Measurements from ENCODE around the gene TP63. TPM values are rescaled to one million over a fixed set of nuclear protein-coding genes. Genes with fewer than 3 reads are reported as not detected.

The TP63 gene
- total RNA-seq, 3 donors from 2014 or later (not counting 1 experiment from before 2014, with no cell fraction given) = 0.30 TPM; not detected in 2

- Mint-ChIP-seq H3K27me3 (ENCODE audit: low read depth in 2 of 2) (no peaks in the 10 kb centered on the region), H3K4me3 (no peak overlapping the region), H3K27ac (no peak overlapping the region), H3K4me1 (no peaks in the 10 kb centered on the region), H3K36me3 (no peaks in the 10 kb centered on the region), H3K9me3 (peaks cover 3 to 8% of the 10 kb centered on the region in 2 donors)
- H3K27me3 ChIP-seq (ENCODE audit: control insufficient read depth, insufficient read depth, low read length) = no peaks in the 10 kb centered on the region
- no peak for ATAC-seq
- intact Hi-C loops (cut with micrococcal nuclease) = no loop called here
- no peak overlapping the region for H3K4me3 ChIP-seq (ENCODE audit: low read length)
- H3K9me3 ChIP-seq (ENCODE audit: control insufficient read depth, insufficient read depth, low read length) = no peaks in the 10 kb centered on the region
- no peaks in the 10 kb centered on the region for H3K4me1 ChIP-seq (ENCODE audit: control insufficient read depth, insufficient read depth, low read length)
- TF ChIP-seq, protein P1, sequence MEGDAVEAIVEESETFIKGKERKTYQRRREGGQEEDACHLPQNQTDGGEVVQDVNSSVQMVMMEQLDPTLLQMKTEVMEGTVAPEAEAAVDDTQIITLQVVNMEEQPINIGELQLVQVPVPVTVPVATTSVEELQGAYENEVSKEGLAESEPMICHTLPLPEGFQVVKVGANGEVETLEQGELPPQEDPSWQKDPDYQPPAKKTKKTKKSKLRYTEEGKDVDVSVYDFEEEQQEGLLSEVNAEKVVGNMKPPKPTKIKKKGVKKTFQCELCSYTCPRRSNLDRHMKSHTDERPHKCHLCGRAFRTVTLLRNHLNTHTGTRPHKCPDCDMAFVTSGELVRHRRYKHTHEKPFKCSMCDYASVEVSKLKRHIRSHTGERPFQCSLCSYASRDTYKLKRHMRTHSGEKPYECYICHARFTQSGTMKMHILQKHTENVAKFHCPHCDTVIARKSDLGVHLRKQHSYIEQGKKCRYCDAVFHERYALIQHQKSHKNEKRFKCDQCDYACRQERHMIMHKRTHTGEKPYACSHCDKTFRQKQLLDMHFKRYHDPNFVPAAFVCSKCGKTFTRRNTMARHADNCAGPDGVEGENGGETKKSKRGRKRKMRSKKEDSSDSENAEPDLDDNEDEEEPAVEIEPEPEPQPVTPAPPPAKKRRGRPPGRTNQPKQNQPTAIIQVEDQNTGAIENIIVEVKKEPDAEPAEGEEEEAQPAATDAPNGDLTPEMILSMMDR (IDR thresholded peaks at IDR 0.05) = no peak
- no peak overlapping the region for H3K27ac ChIP-seq (ENCODE audit: low read length)
- 93% methylated on average over 6 of the region's 6 CpGs for WGBS (ENCODE audit: insufficient coverage)
- H3K36me3 ChIP-seq (ENCODE audit: control insufficient read depth, insufficient read depth, low read length) = no peaks in the 10 kb centered on the region
- no peak for DNase-seq
These were observed 149.5 kb downstream of the TP63 start for GRCh38 chr3:189780546-189781270.

DNA sequence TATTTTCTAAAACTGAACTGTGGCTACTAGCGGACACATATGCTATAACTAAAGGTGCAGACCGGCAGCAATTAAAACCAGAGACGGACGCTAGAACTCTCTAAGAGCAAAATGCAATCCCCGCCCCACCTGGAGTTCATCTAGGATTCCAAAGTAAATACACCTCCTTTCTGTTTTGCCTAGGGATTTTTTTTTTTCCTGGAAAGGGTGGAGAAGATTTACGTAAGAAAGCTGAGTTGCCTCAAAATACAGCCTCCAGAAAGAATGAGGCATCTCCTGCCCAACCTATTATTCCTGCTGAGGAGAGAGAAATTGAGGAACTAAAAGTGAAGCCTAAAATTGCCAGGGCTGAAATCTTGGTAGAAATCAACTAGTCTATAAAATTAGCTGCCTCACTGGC is 150.2 kb downstream of the TP63 start:
- no peak for ATAC-seq
- H3K4me1 ChIP-seq (ENCODE audit: control insufficient read depth, insufficient read depth, low read length) = no peaks in the 10 kb centered on the region
- intact Hi-C loops (cut with micrococcal nuclease) = no loop called here
- no peak overlapping the region for H3K27ac Mint-ChIP-seq
- H3K4me3 Mint-ChIP-seq = no peak overlapping the region
- peaks cover 3 to 8% of the 10 kb centered on the region in 2 donors for H3K9me3 Mint-ChIP-seq
- no peak for DNase-seq
- TF ChIP-seq, protein P1 (IDR thresholded peaks at IDR 0.05) = no peak
- no peaks in the 10 kb centered on the region for H3K4me1 Mint-ChIP-seq
- H3K27me3 ChIP-seq (ENCODE audit: control insufficient read depth, insufficient read depth, low read length) = no peaks in the 10 kb centered on the region
- WGBS (ENCODE audit: insufficient coverage) = 95% methylated on average over 5 of the region's 6 CpGs
- no peaks in the 10 kb centered on the region for H3K36me3 ChIP-seq (ENCODE audit: control insufficient read depth, insufficient read depth, low read length)
- no peak overlapping the region for H3K4me3 ChIP-seq (ENCODE audit: low read length)
- no peaks in the 10 kb centered on the region for H3K9me3 ChIP-seq (ENCODE audit: control insufficient read depth, insufficient read depth, low read length)
- no peak overlapping the region for H3K27ac ChIP-seq (ENCODE audit: low read length)
- H3K27me3 Mint-ChIP-seq (ENCODE audit: low read depth in 2 of 2) = no peaks in the 10 kb centered on the region
- no peaks in the 10 kb centered on the region for H3K36me3 Mint-ChIP-seq

DNA sequence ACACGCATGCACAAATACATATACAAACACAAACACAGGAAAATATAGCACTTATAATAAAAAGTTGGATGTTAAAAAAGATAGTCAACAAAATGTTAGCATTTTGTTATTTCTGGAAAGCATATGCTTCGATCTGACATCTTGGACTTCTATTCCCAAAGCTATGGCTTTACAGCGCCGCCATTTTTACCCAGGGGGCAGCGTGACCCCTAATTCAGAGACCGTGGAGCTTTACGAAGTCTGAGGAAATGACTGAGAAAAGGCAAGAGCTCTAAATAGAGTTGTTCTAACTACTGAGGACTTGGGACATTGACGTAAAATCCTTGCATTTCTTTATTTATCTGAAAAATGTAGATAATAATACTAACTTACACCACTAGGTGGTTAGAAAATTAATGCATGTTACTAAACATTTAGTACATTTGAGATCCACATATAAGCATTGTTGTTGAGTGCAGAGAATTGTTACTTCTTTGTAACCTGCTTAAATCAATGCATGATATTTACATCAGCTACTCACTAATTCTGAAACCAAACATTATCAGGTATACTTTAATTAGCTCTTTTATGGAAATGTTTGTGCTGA is 155.4 kb downstream of the TP63 start:
- Mint-ChIP-seq H3K36me3 (no peaks in the 10 kb centered on the region), H3K4me1 (no peaks in the 10 kb centered on the region), H3K27ac (no peak overlapping the region), H3K9me3 (peaks cover 0 to 3% of the 10 kb centered on the region in 2 donors), H3K4me3 (no peak overlapping the region), H3K27me3 (ENCODE audit: low read depth in 2 of 2) (no peaks in the 10 kb centered on the region)
- H3K36me3 ChIP-seq (ENCODE audit: control insufficient read depth, insufficient read depth, low read length) = no peaks in the 10 kb centered on the region
- no peaks in the 10 kb centered on the region for H3K27me3 ChIP-seq (ENCODE audit: control insufficient read depth, insufficient read depth, low read length)
- no peaks in the 10 kb centered on the region for H3K4me1 ChIP-seq (ENCODE audit: control insufficient read depth, insufficient read depth, low read length)
- WGBS (ENCODE audit: insufficient coverage) = 98% methylated on average over 6 of the region's 8 CpGs
- ATAC-seq = no peak
- DNase-seq = no peak
- intact Hi-C loops (cut with micrococcal nuclease) = no loop called here
- no peak overlapping the region for H3K4me3 ChIP-seq (ENCODE audit: low read length)
- no peaks in the 10 kb centered on the region for H3K9me3 ChIP-seq (ENCODE audit: control insufficient read depth, insufficient read depth, low read length)
- no peak overlapping the region for H3K27ac ChIP-seq (ENCODE audit: low read length)
- TF ChIP-seq, protein P1 (IDR thresholded peaks at IDR 0.05) = no peak

Data from natural killer cell (primary cell).